Spleen (tissue), 11 donors: ENCODE results near the gene EED. TPM values are rescaled to one million over a fixed set of nuclear protein-coding genes. Genes with fewer than 3 reads are reported as not detected.

Source experiments
- DNase-seq: peaks from one replicate; pipeline ENCODE4 v3.0.0-alpha.2; 2020
- H3K27ac ChIP-seq, 8 donors: fragments of 200-600 bp; sonication (generic) in 7 of 8; 1 replicate in 4 of 8; 2 replicates in 4 of 8; pipeline versions ENCODE4 v1.5.0 to v1.8.0; 2016 to 2021; ENCODE audit warnings: inconsistent platforms in 4 of 8, mild to moderate bottlenecking in 4 of 8, moderate library complexity in 1 of 8
- H3K27me3 ChIP-seq, 7 donors: fragments of 200-600 bp; sonication (generic) in 6 of 7; replicated peaks in 1 of 7; 1 replicate in 4 of 7; 2 replicates in 3 of 7; pipeline versions ENCODE4 v1.5.0 to v1.8.0; 2016 to 2021; ENCODE audit warnings: inconsistent platforms in 3 of 7, mild to moderate bottlenecking in 1 of 7
- H3K36me3 ChIP-seq, 6 donors: fragments of 200-600 bp; sonication (generic) in 5 of 6; 1 replicate in 4 of 6; 2 replicates in 2 of 6; pipeline versions ENCODE4 v1.5.0 to v1.8.0; 2016 to 2021; ENCODE audit warnings: inconsistent platforms in 2 of 6
- H3K4me1 ChIP-seq, 6 donors: fragments of 200-600 bp; sonication (generic) in 5 of 6; 1 replicate in 3 of 6; 2 replicates in 3 of 6; pipeline versions ENCODE4 v1.5.0 to v1.8.0; 2016 to 2021; ENCODE audit warnings: inconsistent platforms in 3 of 6
- H3K4me3 ChIP-seq, 8 donors: fragments of 200-600 bp; sonication (generic) in 7 of 8; 1 replicate in 4 of 8; 2 replicates in 4 of 8; pipeline versions ENCODE4 v1.5.0 to v1.8.0; 2016 to 2021; ENCODE audit warnings: inconsistent platforms in 4 of 8, mild to moderate bottlenecking in 4 of 8, moderate library complexity in 2 of 8
- H3K9me3 ChIP-seq, 8 donors: fragments of 200-600 bp; sonication (generic) in 7 of 8; 1 replicate in 4 of 8; 2 replicates in 4 of 8; pipeline versions ENCODE4 v1.5.0 to v1.8.0; 2016 to 2021; ENCODE audit warnings: inconsistent platforms in 4 of 8
- CTCF ChIP-seq, 11 experiments: fragments of 200-600 bp in 7 of 11; fragments of 450-650 bp in 4 of 11; sonication (generic) in 4 of 11; IDR thresholded peaks in 8 of 11; conservative IDR thresholded peaks in 3 of 11; 1 replicate in 7 of 11; 2 replicates in 4 of 11; pipeline versions ENCODE4 v1.4.0 to v1.8.0; 2016 to 2021; ENCODE audit warnings: antibody characterized with exemption in 11 of 11, inconsistent platforms in 4 of 11, mild to moderate bottlenecking in 1 of 11
- POLR2A ChIP-seq, 3 donors: fragments of 450-650 bp; IDR thresholded peaks; one replicate each; pipeline ENCODE4 v1.5.1; 2017; ENCODE audit warnings: antibody characterized with exemption in 3 of 3, mild to moderate bottlenecking in 1 of 3
- POLR2AphosphoS5 ChIP-seq, 3 donors: sonication (generic); formaldehyde crosslinking; IDR thresholded peaks; one replicate each; pipeline ENCODE4 v1.5.1; 2017; ENCODE audit warnings: antibody characterized with exemption in 3 of 3
- WGBS, 5 donors: extraction: QIAGEN DNeasy Blood & Tissue Kit in 3 of 5; methylation state at CpG; one replicate each; pipeline versions ENCODE4 v1.1.5 to v1.1.7; 2013 to 2018; 5-methylcytosine and 5-hydroxymethylcytosine counted together
- intact Hi-C: fragments of 100-400 bp; cut with DNase I; formaldehyde crosslinking; loops from one replicate; pipeline ENCODE4 v1.15.0; 2023; ENCODE audit warnings: low total_unique reads
- polyA plus RNA-seq, 3 donors: library from polyadenylated mRNA; stranded (reverse); fragments of 200-250 nt; gene quantifications; one replicate each; pipeline ENCODE4 v1.2.1, GENCODE V29; 2013
- total RNA-seq, 7 donors: library from RNA; depleted of rRNA in 3 of 7; stranded (reverse); fragments of >200 nt in 3 of 7; fragmentation: NEBNext Ultra II Directional in 4 of 7; extraction: Animal tissue kit (Norgen Biotek cat#: 25700) in 4 of 7; gene quantifications; one replicate each; pipeline versions ENCODE4 v1.1.0 to v1.2.1, GENCODE V29; 2016 to 2021
- donor health status: healthy with polysubstance abuse.
- donor health status: DM: no; HTN: no; CAD: no; lungs with moderate emphysema.
- donor health status: DM: no; HTN: no; CAD: no.
- donor health status: Bipolar disorder and iron deficiency.
- donor health status: healthy.
- donor health status: DM: no; HTN: no; CAD: no.
- donor health status: DM: yes; HTN: yes; CAD: no.

Gene EED
- total and polyA plus RNA-seq, 10 donors = 24.3 to 48.1 (median 31.1) TPM

- intact Hi-C loops = no loop called here
- Histone ChIP-seq H3K4me3 (no peak overlapping the region), H3K9me3 (no peaks in the 10 kb centered on the region), H3K4me1 (peaks cover 3 to 52% (median 31%) of the 10 kb centered on the region in 6 donors), H3K27me3 (no peaks in the 10 kb centered on the region), H3K36me3 (no peaks in the 10 kb centered on the region), H3K27ac (peak overlapping the region in 5 of 8 donors; percentile 12 to 89 (median 86))
- no peak for DNase-seq
- WGBS, 5 donors = 77 to 87% (median 81%) methylated on average over 2 of the region's 2 CpGs
- TF ChIP-seq CTCF (IDR thresholded peaks at IDR 0.05 in 8 of 11, conservative IDR thresholded peaks at IDR 0.05 in 3 of 11) (no peak), POLR2AphosphoS5 (IDR thresholded peaks at IDR 0.05) (no peak), POLR2A (IDR thresholded peaks at IDR 0.05) (no peak)
Observed at GRCh38 chr11:86206337-86206695, 38.2 kb upstream of the EED start.

GRCh38 chr11:86207413-86207812 lies 37.1 kb upstream of the EED start:
- no peaks in the 10 kb centered on the region for H3K27me3 ChIP-seq
- TF ChIP-seq POLR2A (IDR thresholded peaks at IDR 0.05) (no peak), CTCF (IDR thresholded peaks at IDR 0.05 in 8 of 11, conservative IDR thresholded peaks at IDR 0.05 in 3 of 11) (no peak), POLR2AphosphoS5 (IDR thresholded peaks at IDR 0.05) (no peak)
- peaks cover 0 to 41% (median 22%) of the 10 kb centered on the region in 6 donors for H3K4me1 ChIP-seq
- intact Hi-C loops = no loop called here
- no peak overlapping the region for H3K27ac ChIP-seq
- no peaks in the 10 kb centered on the region for H3K9me3 ChIP-seq
- no peak for DNase-seq
- no peak overlapping the region for H3K4me3 ChIP-seq
- 93 to 96% (median 94%) methylated on average over 2 of the region's 2 CpGs for WGBS, 5 donors
- no peaks in the 10 kb centered on the region for H3K36me3 ChIP-seq

GRCh38 chr11:86208572-86208971 lies 36.0 kb upstream of the EED start:
- no peak overlapping the region for H3K4me3 ChIP-seq
- no peaks in the 10 kb centered on the region for H3K27me3 ChIP-seq
- intact Hi-C loops = no loop called here
- no peaks in the 10 kb centered on the region for H3K36me3 ChIP-seq
- no peaks in the 10 kb centered on the region for H3K9me3 ChIP-seq
- H3K4me1 ChIP-seq = peaks cover 0 to 30% (median 13%) of the 10 kb centered on the region in 6 donors
- TF ChIP-seq POLR2AphosphoS5 (IDR thresholded peaks at IDR 0.05) = no peak
- TF ChIP-seq CTCF (IDR thresholded peaks at IDR 0.05 in 8 of 11, conservative IDR thresholded peaks at IDR 0.05 in 3 of 11) = no peak
- TF ChIP-seq POLR2A (IDR thresholded peaks at IDR 0.05) = no peak
- H3K27ac ChIP-seq = no peak overlapping the region
- no peak for DNase-seq

- H3K27me3 ChIP-seq = no peaks in the 10 kb centered on the region
- DNase-seq = no peak
- TF ChIP-seq POLR2AphosphoS5 (IDR thresholded peaks at IDR 0.05) (no peak), POLR2A (IDR thresholded peaks at IDR 0.05) (no peak), CTCF (IDR thresholded peaks at IDR 0.05 in 8 of 11, conservative IDR thresholded peaks at IDR 0.05 in 3 of 11) (no peak)
- no peak overlapping the region for H3K4me3 ChIP-seq
- intact Hi-C loops = loop anchor here (5.0 kb wide), 1 partner anchor 343 kb away; no protein-coding TSS in a partner anchor
- 93 to 99% (median 95%) methylated on average over 9 of the region's 9 CpGs for WGBS, 5 donors
- no peak overlapping the region for H3K27ac ChIP-seq
- no peaks in the 10 kb centered on the region for H3K9me3 ChIP-seq
- no peaks in the 10 kb centered on the region for H3K36me3 ChIP-seq
- peaks cover 0 to 15% (median 8%) of the 10 kb centered on the region in 6 donors for H3K4me1 ChIP-seq
Observed at GRCh38 chr11:86209806-86210657, 34.5 kb upstream of the EED start.
